ENCODE results near the gene NSD2.
"Not testable (repeated sequence)": the region's sequence is repeated elsewhere in the genome, so short reads cannot be mapped to it uniquely, and the experiment has no call there.

NSD2 gene

GRCh38 chr4:2006956-2007653 lies 135.9 kb downstream of the NSD2 start:
- DNase-seq (ENCODE audit: low read depth), result no peak

DNA sequence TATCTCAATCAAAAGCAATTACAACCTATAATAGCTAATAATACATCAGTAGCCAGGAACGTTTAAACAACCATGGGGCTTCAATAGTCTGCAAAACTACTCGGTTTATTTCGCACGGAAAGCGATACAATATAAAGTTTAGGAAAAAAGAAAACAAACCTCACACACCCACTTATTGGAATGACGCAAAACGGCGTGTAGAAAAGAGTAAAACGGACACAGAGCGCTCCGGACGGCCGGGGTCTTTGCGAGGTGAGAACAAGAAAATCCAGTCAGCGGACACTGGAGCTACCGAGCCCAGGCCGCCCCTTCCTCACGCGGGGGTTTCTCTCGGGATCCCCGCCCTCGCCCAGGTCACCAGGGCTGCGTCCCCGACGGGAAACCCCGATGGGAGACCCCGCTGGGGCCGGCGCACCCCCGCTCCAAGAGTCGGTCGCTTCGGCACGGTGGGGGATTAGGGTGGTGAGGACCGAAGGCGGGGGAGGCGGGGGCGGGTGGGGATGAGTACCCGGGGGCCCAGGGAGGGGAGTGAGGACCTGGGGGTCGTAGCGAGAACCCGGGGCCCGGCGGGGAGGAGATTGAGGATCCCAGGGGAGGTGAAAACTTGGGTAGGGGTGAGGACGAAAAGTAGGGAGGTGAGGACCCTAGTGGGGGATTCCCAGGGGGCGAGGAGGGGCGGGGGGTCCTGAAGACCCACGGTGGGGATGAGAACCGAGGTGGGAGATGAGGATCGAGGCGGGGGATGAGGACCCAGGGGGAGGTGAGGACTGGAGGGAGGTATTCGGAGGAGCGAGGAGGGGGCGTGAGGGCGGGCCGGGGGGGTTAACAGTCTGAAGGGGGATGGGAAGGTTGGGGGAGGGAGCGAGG lies 136.8 kb downstream of the NSD2 start:
- DNase-seq (ENCODE audit: low read depth), result peak; percentile 7

DNA sequence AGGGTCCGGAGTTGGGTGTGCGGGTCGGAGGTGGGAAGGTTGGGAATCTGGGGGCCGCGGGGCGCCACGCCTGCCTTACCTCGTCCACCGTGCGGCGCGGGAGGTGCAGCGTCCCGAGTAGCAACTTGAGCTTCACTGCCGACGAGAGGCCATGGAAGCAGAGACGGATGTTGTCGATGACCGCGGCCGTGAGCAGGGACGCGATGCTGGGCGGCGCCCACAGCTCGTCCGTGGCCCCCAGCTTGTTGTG lies 137.4 kb downstream of the NSD2 start:
- DNase-seq (ENCODE audit: low read depth), result no peak

GRCh38 chr4:2008921-2009650 lies 137.9 kb downstream of the NSD2 start, which contains the start of gene NELFA:
TSS of gene NELFA (minus strand) at chr4:2008974. CDS start at chr4:2008959, 15 bp downstream.
- peak; percentile 91 for DNase-seq (ENCODE audit: low read depth)

DNA sequence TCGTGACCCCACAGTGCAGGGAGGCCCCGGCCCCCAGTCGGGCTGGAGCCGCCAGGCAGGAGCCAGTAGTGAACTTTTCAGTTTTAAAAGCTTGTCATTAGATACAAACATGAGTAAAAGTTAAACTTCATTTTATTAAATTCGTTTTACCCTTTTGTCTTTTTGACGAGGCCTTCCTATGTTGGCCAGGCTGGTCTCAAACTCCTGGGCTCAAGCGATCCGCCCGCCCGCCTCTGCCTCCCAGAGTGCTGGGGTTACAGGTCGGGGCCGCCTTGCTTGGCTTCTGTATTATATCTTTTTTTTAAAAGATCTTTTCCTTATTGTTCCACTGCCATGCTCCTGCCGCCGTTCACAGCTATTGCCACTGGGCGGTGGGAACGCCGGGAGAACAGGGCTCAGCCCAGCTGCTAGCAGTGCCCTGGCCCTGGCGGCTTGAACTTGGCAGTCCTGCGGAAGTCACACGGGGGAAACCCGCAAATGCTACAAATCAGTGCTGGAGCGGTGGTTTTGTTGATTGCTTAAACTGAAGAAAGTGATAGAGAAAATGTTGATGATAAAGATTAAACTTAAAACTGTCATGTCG lies 138.5 kb downstream of the NSD2 start:
- DNase-seq (ENCODE audit: low read depth), result peak; percentile 57

DNA sequence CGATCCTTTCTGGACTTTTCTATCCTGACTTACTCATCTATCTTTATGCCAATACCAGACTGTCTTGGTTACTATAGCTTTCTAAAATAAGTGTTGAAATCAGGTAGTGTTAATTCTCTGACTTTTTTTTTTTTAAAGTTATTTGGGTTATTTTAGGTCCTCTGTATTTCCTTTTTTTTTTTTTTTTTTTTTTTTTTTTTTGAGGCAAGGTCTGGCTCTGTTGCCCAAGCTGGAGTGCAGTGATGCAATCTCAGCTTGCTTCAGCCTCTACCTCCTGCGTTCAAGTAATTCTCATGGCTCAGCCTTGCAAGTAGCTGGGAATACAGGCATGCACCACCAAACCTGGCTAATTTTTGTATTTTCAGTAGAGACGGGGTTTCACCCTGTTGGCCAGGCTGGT lies 140.4 kb downstream of the NSD2 start:
- no peak for DNase-seq (ENCODE audit: low read depth)

- no peak for DNase-seq (ENCODE audit: low read depth)
Observed at GRCh38 chr4:2015008-2015407, 143.8 kb downstream of the NSD2 start.

- peak; percentile 29 for DNase-seq (ENCODE audit: low read depth)
Observed at GRCh38 chr4:2021358-2022018, 150.3 kb downstream of the NSD2 start.

DNA sequence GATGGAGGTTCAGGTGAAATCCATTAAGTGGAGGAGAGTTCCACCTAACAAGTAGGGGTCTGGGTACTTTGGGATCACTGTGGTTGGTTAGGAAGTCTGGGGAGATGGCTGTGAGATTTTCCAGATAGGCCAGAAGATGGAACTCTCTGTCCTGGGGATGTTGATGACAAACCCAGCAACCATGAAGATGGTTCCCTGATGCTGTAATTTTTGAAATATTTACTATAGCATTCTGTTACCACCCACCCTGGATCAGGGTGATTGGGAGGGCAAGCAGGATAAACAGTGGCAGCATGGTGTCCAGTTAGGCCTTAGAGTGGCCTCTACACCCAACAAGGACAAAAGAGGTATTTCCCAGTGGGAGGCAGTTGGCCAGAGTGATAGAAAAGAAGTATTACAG lies 153.5 kb downstream of the NSD2 start:
- peak; percentile 51 for DNase-seq (ENCODE audit: low read depth)

- DNase-seq (ENCODE audit: low read depth), result no peak
Observed at GRCh38 chr4:2025817-2026216, 154.6 kb downstream of the NSD2 start.

DNA sequence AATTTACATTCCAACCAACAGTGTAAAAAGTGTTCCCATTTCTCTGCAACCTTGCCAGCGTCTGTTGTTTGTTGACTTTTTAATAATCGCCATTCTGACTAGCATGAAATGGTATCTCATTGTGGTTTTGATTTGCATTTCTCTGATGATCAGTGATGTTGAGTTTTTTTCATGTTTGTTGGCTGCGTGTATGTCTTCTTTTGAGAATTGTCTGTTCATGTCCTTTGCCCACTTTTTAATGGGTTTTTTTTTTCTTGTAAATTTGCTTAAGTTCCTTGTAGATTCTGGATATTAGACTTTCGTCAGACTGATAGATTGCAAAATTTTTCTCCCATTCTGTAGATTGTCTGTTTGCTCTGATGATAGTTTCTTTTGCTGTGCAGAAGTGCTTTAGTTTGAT lies 155.9 kb downstream of the NSD2 start:
- DNase-seq (ENCODE audit: low read depth), result peak; percentile 38

- DNase-seq (ENCODE audit: low read depth), result not testable (repeated sequence)
Observed at GRCh38 chr4:2031161-2031560, 160.0 kb downstream of the NSD2 start.
